Measurements from ENCODE around the gene ATAD1.
A peak's percentile ranks its signal among the peaks of the same experiment; 100 is the strongest.

Gene ATAD1

DNA sequence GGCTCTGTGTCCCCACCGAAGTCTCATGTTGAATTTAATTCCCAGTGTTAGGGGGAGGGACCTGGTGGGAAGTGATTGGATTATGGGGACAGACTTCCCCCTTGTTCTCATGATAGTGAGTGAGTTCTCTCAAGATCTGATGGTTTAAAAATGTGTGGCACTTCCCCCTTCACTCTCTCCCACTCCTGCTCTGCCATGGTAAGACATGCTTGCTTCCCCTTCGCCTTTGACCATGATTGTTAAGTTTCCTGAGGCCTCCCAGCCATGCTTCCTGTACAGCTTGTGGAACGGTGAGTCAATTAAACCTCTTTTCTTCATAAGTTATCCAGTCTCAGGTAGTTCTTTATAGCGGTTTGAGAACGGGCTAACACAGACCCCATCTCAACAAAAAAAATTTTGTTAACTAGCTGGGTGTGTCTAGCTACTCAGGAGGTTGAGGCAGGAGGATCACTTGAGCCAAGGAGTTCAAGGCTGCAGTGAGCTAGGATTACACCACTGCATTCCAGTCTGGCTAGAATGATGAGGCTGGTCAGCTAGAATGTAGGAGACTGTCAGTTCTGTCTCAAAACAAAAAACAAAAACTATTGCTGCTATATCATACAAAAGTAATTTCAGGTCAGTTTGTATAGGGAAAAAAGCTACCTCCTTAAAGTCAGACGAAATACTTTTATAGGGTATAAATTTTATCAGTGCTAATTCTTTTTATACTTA, 57.7 kb downstream of the ATAD1 start:
- TF ChIP-seq, protein P1, sequence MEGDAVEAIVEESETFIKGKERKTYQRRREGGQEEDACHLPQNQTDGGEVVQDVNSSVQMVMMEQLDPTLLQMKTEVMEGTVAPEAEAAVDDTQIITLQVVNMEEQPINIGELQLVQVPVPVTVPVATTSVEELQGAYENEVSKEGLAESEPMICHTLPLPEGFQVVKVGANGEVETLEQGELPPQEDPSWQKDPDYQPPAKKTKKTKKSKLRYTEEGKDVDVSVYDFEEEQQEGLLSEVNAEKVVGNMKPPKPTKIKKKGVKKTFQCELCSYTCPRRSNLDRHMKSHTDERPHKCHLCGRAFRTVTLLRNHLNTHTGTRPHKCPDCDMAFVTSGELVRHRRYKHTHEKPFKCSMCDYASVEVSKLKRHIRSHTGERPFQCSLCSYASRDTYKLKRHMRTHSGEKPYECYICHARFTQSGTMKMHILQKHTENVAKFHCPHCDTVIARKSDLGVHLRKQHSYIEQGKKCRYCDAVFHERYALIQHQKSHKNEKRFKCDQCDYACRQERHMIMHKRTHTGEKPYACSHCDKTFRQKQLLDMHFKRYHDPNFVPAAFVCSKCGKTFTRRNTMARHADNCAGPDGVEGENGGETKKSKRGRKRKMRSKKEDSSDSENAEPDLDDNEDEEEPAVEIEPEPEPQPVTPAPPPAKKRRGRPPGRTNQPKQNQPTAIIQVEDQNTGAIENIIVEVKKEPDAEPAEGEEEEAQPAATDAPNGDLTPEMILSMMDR (IDR thresholded peaks at IDR 0.05; ENCODE audit: low read depth, low read length, missing control alignments) = no peak
- H3K27me3 ChIP-seq (replicated peaks) = no peaks in the 10 kb centered on the region
- in situ Hi-C loops (cut with HindIII; ENCODE audit: low pct_ligation_motif_present, low sequenced_read_pairs) = no loop called here
- peak; percentile 40 for DNase-seq
- no peak overlapping the region for H3K27ac ChIP-seq
- H3K4me3 ChIP-seq (ENCODE audit: low read depth, low read length) = no peak overlapping the region
- H3K36me3 ChIP-seq (replicated peaks) = peaks cover 4% of the 10 kb centered on the region

DNA sequence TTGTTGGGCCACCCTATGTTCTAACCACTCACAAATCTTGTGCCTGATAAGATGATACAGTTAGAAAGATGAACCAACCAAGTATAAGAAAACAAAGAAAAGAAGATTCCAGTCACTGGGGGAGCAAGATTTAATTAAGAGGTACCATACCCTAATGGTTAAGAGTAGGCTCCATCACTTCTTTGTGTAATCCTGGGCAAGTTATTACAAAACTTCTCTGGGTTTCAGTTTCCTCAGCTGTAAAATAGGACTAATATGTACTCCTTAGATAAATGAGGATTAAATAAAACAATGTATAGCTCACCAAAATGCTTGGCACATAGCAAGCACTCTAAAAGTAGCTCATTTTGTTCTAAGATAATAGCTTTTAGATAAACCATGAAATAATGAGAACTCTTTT, 58.5 kb downstream of the ATAD1 start:
- Histone ChIP-seq H3K27ac (no peak overlapping the region), H3K4me3 (ENCODE audit: low read depth, low read length) (no peak overlapping the region), H3K27me3 (replicated peaks) (no peaks in the 10 kb centered on the region), H3K36me3 (replicated peaks) (peaks cover 4% of the 10 kb centered on the region)
- DNase-seq = no peak
- in situ Hi-C loops (cut with HindIII; ENCODE audit: low pct_ligation_motif_present, low sequenced_read_pairs) = no loop called here
- TF ChIP-seq, protein P1 (IDR thresholded peaks at IDR 0.05; ENCODE audit: low read depth, low read length, missing control alignments) = no peak

DNA sequence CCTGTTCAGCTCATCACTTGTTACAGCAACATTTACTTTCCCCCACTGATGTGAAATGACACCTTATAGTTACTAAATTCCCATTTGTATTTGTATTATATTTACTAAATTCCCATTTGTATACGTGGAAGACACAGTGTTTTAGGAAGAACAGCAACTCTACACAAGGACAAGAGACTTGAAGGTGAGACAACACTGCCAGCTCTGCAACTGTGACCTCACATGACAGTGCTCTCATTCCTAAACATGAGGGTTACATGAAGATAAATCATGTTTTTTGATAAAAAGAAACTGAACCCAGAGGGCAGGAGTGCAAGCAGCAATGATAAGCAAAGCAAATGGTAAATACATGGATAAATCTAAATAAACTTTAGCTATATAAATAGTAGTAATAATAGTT, 60.3 kb downstream of the ATAD1 start:
- Histone ChIP-seq H3K27ac (no peak overlapping the region), H3K4me3 (ENCODE audit: low read depth, low read length) (no peak overlapping the region), H3K27me3 (replicated peaks) (no peaks in the 10 kb centered on the region), H3K36me3 (replicated peaks) (peaks cover 4% of the 10 kb centered on the region)
- in situ Hi-C loops (cut with HindIII; ENCODE audit: low pct_ligation_motif_present, low sequenced_read_pairs) = no loop called here
- TF ChIP-seq, protein P1 (IDR thresholded peaks at IDR 0.05; ENCODE audit: low read depth, low read length, missing control alignments) = no peak
- no peak for DNase-seq

DNA sequence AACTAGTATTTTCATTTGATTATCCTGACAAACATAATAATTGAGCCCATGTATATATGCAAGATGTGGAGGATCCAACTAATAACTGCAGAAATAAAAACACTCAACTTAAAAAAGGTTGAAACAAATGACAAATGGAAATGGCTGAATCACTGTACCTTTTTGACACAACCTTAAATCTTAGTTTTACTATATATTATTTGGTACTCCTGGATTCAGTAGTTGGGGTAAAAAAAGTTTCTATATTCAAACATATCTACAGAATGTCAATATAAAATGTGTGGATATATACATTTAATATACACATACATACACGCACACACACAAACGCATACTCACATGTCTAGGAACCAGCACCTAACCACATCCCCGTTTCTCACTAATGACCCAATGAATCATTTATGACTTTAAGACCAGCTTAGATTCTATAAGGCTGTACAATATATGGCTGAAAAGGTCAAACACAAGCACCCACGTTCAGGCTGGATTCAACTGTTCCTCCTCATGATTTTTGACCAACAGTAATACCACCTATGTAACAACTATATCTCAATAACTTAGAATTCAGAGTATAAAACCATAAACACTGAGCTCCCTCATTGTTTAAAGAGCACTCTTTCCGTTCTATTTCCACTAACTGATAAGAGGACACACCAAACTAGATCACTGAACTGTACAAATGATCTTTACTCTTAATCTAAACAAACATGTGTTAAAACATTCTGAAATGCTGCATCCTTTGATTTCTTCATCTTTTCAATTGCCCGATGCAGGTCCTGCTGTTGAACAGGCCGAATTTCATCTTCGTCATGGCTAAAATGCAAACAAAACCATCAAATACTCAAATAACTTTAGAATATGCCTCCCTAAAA, 63.8 kb downstream of the ATAD1 start:
- DNase-seq = no peak
- H3K27ac ChIP-seq = no peak overlapping the region
- TF ChIP-seq, protein P1 (IDR thresholded peaks at IDR 0.05; ENCODE audit: low read depth, low read length, missing control alignments) = no peak
- in situ Hi-C loops (cut with HindIII; ENCODE audit: low pct_ligation_motif_present, low sequenced_read_pairs) = no loop called here
- H3K27me3 ChIP-seq (replicated peaks) = no peaks in the 10 kb centered on the region
- H3K4me3 ChIP-seq (ENCODE audit: low read depth, low read length) = no peak overlapping the region
- H3K36me3 ChIP-seq (replicated peaks) = peaks cover 10% of the 10 kb centered on the region

DNA sequence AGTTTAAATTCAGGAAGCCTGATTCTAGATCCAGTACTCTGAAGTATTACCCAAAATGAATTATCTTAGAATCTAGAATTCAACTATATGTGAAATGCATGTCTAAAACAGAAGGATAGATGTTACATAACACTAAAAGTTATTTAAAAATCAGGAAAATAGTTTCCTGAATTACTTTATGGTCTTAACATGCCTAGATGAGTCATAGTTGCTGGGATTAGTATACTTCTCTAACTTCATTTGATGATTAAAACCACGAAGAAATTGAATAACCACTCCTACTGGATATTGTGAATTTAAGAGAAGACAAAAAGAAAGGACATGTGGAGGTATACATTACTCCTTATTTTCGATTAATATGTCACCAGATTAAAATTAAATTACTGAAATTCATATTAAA, 65.5 kb downstream of the ATAD1 start:
- in situ Hi-C loops (cut with HindIII; ENCODE audit: low pct_ligation_motif_present, low sequenced_read_pairs) = no loop called here
- Histone ChIP-seq H3K4me3 (ENCODE audit: low read depth, low read length) (no peak overlapping the region), H3K27me3 (replicated peaks) (no peaks in the 10 kb centered on the region), H3K27ac (no peak overlapping the region), H3K36me3 (replicated peaks) (peaks cover 25% of the 10 kb centered on the region)
- no peak for DNase-seq
- TF ChIP-seq, protein P1 (IDR thresholded peaks at IDR 0.05; ENCODE audit: low read depth, low read length, missing control alignments) = no peak

Measured in brain microvascular endothelial cell (primary cell).